HEK293 (cell line): Measurements from ENCODE around the gene TMEM234.

Source experiments
- EGR2 ChIP-seq: fragments of 450-650 bp; formaldehyde crosslinking; IDR thresholded peaks from 2 replicates; pipeline ENCODE4 v1.5.1; 2016; ENCODE audit warnings: low read depth, missing biosample characterization, missing genetic modification characterization
- ZNF140 ChIP-seq: fragments of 450-650 bp; formaldehyde crosslinking; IDR thresholded peaks from 2 replicates; pipeline ENCODE4 v1.5.1; 2016; ENCODE audit warnings: missing biosample characterization, missing genetic modification characterization

GRCh38 chr1:32181065-32181464 lies 41.1 kb downstream of the TMEM234 start:
- TF ChIP-seq EGR2 (tag by site-specific recombination): no peak
- TF ChIP-seq ZNF140 (tag by site-specific recombination): no peak
